GM19351 (cell line): Measurements from ENCODE around the gene ADD3.
"Not testable (repeated sequence)": the region's sequence is repeated elsewhere in the genome, so short reads cannot be mapped to it uniquely, and the experiment has no call there.

Experiments
- ATAC-seq: cut with Tn5 transposase; IDR thresholded peaks from one replicate; pipeline ENCODE4 v1.9.1; 2021; ENCODE audit warnings: mild to moderate bottlenecking, moderate library complexity; ENCODE audit not compliant: unreplicated experiment

The ADD3 gene

GRCh38 chr10:110032801-110033700 lies 25.3 kb downstream of the ADD3 start:
- no peak for ATAC-seq

DNA sequence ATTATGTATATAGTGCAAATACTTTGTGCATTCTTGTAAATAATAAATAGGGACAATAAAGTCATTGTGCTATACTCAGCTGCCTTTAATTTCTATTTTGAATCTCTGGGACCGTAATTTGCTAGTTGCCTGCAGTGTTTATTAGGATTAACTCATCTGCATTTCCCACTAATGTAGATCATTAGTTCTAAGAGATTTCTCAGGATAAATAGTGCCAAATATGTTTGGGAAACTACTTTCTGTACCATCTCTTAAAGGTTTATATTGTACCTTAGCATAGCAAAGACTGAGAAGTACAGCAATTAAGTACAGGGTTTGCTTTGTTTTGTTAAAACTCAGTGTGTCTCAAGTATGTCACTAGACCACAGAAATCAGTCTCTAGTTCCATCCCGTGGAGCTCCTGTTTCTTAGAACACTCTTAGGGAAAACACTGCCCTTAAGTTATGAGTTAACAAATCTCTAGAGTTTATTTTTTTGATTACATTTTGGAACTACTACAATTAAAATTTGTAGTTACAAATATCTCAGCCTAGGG lies 26.0 kb downstream of the ADD3 start:
- ATAC-seq = no peak

- ATAC-seq = no peak
These were observed 26.8 kb downstream of the ADD3 start for GRCh38 chr10:110034596-110034995.

DNA sequence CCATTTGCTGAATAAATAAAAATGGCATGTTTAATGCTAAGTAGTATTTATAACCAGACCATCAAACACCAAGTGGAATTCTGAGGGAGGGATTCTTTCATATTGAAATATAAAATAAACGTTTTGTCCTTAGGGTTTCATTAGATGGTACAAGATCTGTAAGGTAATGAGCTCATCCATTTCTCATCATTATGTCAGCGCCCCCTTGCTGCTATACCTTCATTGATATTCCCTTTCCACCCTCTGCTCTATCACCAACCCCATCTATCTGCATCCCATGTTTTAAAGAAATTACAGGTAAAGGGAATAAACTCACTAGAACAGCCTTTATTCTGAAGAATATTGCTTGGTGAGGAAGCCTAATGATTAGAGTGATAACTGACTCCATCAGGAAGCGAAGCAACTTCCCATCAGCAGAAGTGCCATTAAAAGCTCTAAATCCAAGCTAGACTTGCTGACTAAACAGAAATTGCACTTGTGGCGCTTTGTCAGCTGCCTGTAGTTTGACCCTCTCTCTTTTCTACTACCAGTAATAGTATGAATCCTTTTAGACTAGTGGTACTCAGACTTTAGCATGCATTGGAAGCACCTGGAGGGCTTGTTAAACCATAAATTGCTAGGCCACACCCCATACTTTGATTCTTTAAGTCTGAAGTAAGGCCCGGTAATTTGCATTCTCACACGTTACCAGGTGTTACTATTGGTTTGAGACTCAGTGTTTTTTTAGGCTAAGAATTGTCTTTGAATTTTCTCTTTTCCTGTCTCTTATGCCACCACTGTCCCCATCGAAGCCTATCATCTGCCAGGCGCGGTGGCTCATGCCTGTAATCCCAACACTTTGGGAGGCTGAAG lies 27.5 kb downstream of the ADD3 start:
- peak; percentile 49 for ATAC-seq

GRCh38 chr10:110036640-110037039 lies 28.9 kb downstream of the ADD3 start:
- peak; percentile 84 for ATAC-seq

DNA sequence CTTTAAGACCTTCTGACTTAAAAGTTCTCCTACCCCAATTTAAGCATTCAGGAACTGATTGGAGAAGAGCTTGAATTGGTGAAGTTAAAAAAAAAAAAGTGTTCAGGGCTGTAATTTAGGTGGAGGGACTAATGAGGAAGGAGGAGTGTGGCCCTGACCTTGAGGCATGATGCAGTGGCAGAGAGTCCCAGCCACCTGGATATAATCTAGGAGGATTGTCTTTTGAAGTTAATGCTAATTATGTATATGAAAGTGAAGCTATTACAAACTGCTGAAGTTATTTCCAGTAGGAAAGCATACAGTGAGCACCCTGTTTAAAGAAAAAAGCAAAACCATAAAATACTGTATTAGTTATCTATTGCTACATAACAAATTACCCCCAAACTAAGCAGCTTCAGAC lies 31.5 kb downstream of the ADD3 start:
- ATAC-seq = no peak

DNA sequence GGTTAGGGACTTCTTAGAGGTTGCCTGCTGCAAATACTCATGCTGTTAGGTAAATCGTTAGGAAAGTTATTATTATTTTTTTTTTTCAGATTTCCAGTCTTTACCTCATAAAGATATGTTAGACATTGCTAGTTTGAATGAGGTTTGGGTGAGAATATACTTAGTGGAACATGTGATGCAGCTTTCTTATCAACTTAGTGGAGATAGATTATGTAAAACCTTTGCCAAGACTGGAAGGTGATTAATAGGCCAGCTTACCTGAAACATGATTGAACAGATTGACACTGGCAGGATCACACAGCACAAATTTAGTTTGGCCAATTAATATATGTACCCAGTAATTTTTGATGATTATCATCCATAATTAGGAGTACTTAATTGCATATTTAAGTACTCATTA lies 32.3 kb downstream of the ADD3 start:
- ATAC-seq = no peak

DNA sequence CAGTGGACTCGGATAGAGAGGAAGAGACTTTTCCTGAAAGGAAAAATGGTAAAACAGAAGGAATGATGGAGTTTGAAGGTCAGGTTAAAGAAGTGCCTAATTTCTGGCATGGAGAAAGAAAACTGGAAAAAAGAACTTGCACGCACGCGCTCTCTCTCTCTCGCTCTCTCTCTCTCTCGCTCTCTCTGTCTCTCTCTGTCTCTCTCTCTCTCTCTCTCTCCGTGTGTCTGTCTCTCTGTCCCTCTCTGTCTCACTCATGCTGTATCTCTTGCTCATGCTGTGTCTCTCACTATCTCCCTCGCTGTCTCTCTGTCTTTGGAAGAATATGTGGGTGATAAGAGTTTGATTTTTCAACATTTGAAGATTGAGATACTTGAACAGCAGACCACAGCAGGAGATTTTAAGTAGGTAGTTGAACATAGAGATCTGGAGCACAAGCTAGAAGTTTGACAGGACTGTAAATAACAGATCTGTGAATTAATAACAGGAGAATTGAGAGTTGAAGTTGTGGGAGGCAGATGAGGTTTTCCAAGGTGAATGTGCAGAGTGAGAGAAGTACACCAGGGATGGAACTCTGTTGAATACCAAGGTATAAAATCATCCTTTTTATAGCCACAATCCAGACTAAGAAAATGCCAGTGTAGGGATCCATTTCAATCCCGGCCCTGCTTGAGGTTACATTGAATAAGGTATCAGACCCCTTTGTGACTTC lies 33.1 kb downstream of the ADD3 start:
- ATAC-seq = no peak

GRCh38 chr10:110041479-110041829 lies 33.7 kb downstream of the ADD3 start:
- no peak for ATAC-seq

GRCh38 chr10:110042181-110042580 lies 34.4 kb downstream of the ADD3 start:
- ATAC-seq = no peak

- no peak for ATAC-seq
These were observed 35.1 kb downstream of the ADD3 start for GRCh38 chr10:110042891-110043290.

DNA sequence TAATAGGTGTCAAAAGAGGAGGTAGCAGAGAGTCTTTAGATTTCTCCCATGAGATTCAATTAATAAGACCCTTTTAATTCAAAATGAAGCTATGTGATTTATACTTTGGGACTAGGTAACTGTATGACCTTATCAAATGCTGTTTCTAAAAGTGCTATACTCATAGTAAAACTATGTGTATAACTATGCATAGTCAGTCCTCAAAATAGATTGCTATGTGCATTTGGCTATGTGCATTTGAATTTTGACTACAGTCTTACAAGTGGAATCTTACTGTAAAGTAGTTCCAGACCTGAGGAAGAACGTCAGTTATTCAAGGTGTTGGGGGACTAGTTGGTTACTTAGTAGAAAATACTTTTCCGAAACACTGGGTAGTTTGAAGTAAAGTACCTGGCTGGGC lies 36.9 kb downstream of the ADD3 start:
- ATAC-seq = no peak

GRCh38 chr10:110045772-110046171 lies 38.0 kb downstream of the ADD3 start:
- no peak for ATAC-seq

DNA sequence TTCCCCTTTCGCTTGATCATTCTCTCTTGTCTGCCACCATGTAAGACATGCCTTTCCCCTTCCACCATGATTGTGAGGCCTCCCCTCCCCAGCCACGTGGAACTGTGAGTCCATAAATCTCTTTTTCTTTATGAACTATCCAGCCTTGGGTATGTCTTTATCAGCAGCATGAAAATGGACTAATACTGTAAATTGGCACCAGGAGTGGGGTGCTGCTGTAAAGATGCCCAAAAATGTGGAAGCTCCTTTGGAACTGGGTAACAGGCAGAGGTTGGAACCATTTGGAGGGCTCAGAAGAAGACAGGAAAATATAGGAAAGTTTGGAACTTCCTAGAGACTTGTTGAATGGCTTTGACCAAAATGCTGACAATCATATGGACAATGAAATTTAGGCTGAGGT lies 40.4 kb downstream of the ADD3 start:
- ATAC-seq = not testable (repeated sequence)

- ATAC-seq = no peak
These were observed 41.0 kb downstream of the ADD3 start for GRCh38 chr10:110048781-110049180.

- not testable (repeated sequence) for ATAC-seq
These were observed 42.3 kb downstream of the ADD3 start for GRCh38 chr10:110049889-110050591.

GRCh38 chr10:110051487-110051886 lies 43.7 kb downstream of the ADD3 start:
- ATAC-seq = no peak

GRCh38 chr10:110052916-110053315 lies 45.1 kb downstream of the ADD3 start:
- no peak for ATAC-seq

DNA sequence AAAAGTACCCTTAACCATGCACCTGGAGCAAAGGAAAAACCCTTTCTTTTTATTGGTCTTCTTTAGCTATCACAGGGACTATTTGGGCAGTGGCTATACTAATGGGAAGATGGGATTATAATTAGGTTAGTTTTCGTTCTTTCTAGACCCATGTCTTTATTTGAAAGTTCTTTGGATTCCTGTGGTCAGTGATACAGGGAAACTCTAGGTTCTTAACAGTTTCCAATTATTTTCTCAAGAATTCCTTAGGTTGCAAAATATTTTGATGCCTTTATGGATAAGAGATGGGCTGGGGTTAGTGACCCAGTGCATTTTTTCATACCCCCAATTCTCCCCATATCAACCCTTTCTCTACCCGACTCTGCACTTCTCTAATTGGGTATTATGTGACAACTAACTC lies 49.0 kb downstream of the ADD3 start:
- no peak for ATAC-seq

DNA sequence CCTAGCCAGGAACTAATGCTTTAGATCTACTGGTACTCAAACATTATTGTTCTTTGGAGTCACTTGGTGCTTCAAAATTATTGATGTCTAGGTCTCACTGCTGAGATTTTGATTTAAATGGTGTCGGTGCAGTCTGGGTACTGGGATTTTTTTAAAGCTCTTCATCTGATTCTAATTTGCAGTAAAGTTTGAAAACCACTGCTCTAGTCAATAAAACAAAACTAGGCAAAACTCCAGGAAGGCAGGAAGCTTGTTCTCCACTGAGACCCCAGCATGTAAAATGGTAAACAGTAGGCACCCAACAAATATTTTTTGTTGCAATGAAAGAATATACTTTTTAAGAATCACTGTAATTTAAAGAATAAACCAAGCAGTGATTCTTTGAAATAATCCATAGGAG lies 49.7 kb downstream of the ADD3 start:
- no peak for ATAC-seq
